HCT116 (cell line): ENCODE data around the gene CYP26B1. TPM values are rescaled to one million over a fixed set of nuclear protein-coding genes. Genes with fewer than 3 reads are reported as not detected.

ENCODE experiments used
- ATAC-seq: fragments of 200-7000 bp; cut with Tn5 transposase; 2 replicates; pipeline ENCODE4 v1.9.1; 2020; ENCODE audit warnings: mild to moderate bottlenecking, moderate library complexity
- BruUV-seq: library from RNA; stranded (reverse); fragments of 400-500 nt; replicated peaks from 2 replicates; lab custom pipeline; 2021; lab: Mats Ljungman, UMichigan
- CTCF ChIA-PET: fragments of 300-600 bp; sonication (Branson Sonifier 250); formaldehyde crosslinking; loops from one replicate; lab custom pipeline; 2021; ENCODE audit warnings: antibody characterized with exemption; lab: Charles Lee
- POLR2A ChIA-PET: fragments of 300-600, 350-600 bp; sonication (Branson Sonifier 250); formaldehyde crosslinking; loops from one replicate; lab custom pipeline; 2021; ENCODE audit warnings: antibody characterized with exemption; lab: Charles Lee
- RAD21 ChIA-PET, 2 experiments: fragments of 300-600 bp; sonication (Branson Sonifier 250); formaldehyde crosslinking; loops; one replicate each; lab custom pipeline; 2023; ENCODE audit warnings: low total read pairs in 2 of 2; ENCODE audit not compliant: uncharacterized antibody in 2 of 2, unreplicated experiment in 2 of 2, low non-redundant PET in 1 of 2; lab: Charles Lee
- DNase-seq: peaks from one replicate; pipeline ENCODE4 v3.0.0-alpha.2; 2010; ENCODE audit warnings: low read depth, low spot score
- H2AFZ ChIP-seq: fragments of 200-600 bp; shearing (Covaris generic), sonication (generic); 2 replicates; pipeline ENCODE4 v1.6.1; 2017; ENCODE audit warnings: low read depth, mixed run types, mixed read lengths, antibody characterized with exemption, low read length; ENCODE audit not compliant: poor library complexity, severe bottlenecking
- H3K27ac ChIP-seq: 2 replicates; pipeline ENCODE4 v1.5.1; 2012; ENCODE audit warnings: low read depth, low read length
- H3K27me3 ChIP-seq: fragments of 200-600 bp; sonication (generic); 2 replicates; pipeline ENCODE4 v1.6.1; 2016; ENCODE audit warnings: mixed run types, low read length, mixed read lengths; ENCODE audit not compliant: insufficient read depth
- H3K36me3 ChIP-seq, 2 experiments: fragments of 200-500 bp in 1 of 2; fragments of 200-600 bp in 1 of 2; sonication (Bioruptor generic) in 1 of 2; sonication (generic) in 1 of 2; 2 replicates each; pipeline versions ENCODE4 v1.5.1 to v1.6.1; 2014 to 2016; ENCODE audit warnings: low read length in 2 of 2, inconsistent platforms in 1 of 2, mixed read lengths in 1 of 2, mixed run types in 1 of 2; ENCODE audit not compliant: insufficient read depth in 2 of 2, control insufficient read depth in 1 of 2
- H3K4me1 ChIP-seq, 2 experiments: fragments of 200-600 bp in 1 of 2; sonication (generic) in 1 of 2; 2 replicates each; pipeline versions ENCODE4 v1.5.1 to v1.6.1; 2012 to 2017; ENCODE audit warnings: low read length in 2 of 2, inconsistent platforms in 1 of 2, mild to moderate bottlenecking in 1 of 2, mixed read lengths in 1 of 2, mixed run types in 1 of 2, moderate library complexity in 1 of 2; ENCODE audit not compliant: insufficient read depth in 2 of 2, control insufficient read depth in 1 of 2
- H3K4me2 ChIP-seq: fragments of 200-600 bp; sonication (generic); 2 replicates; pipeline ENCODE4 v1.6.1; 2017; ENCODE audit warnings: mixed run types, low read length, mixed read lengths
- H3K4me3 ChIP-seq, 2 experiments: fragments of 200-600 bp in 1 of 2; sonication (generic) in 1 of 2; replicated peaks in 1 of 2; 2 replicates each; pipeline ENCODE4 v1.5.1; 2011 to 2016; ENCODE audit warnings: low read length in 2 of 2, control low read depth in 1 of 2, low read depth in 1 of 2, mild to moderate bottlenecking in 1 of 2, mixed read lengths in 1 of 2, mixed run types in 1 of 2
- H3K79me2 ChIP-seq: fragments of 200-600 bp; sonication (generic); 2 replicates; pipeline ENCODE4 v1.6.1; 2017; ENCODE audit warnings: mild to moderate bottlenecking, mixed run types, low read length, moderate library complexity, mixed read lengths; ENCODE audit not compliant: insufficient read depth
- H3K9ac ChIP-seq: fragments of 200-600 bp; sonication (generic); 2 replicates; pipeline ENCODE4 v1.6.1; 2016; ENCODE audit warnings: low read length, mixed read lengths
- H3K9me2 ChIP-seq: fragments of 200-600 bp; sonication (generic), shearing (Covaris generic); 2 replicates; pipeline ENCODE4 v1.6.1; 2017; ENCODE audit warnings: mixed run types, mild to moderate bottlenecking, moderate library complexity; ENCODE audit not compliant: insufficient read depth
- H3K9me3 ChIP-seq, 2 experiments: fragments of 200-500 bp in 1 of 2; fragments of 200-600 bp in 1 of 2; sonication (Bioruptor generic) in 1 of 2; sonication (generic) in 1 of 2; 2 replicates each; pipeline ENCODE4 v1.6.1; 2014 to 2017; ENCODE audit warnings: low read length in 2 of 2, mixed read lengths in 2 of 2, inconsistent platforms in 1 of 2, low read depth in 1 of 2, mild to moderate bottlenecking in 1 of 2, mixed run types in 1 of 2, moderate library complexity in 1 of 2; ENCODE audit not compliant: control insufficient read depth in 1 of 2, insufficient read depth in 1 of 2
- H4K20me1 ChIP-seq: fragments of 200-600 bp; sonication (generic), shearing (Covaris generic); 2 replicates; pipeline ENCODE4 v1.6.1; 2017; ENCODE audit warnings: mixed run types, mild to moderate bottlenecking, moderate library complexity; ENCODE audit not compliant: insufficient read depth
- CTCF ChIP-seq, 3 experiments: fragments of 200-600 bp in 1 of 3; sonication (generic) in 1 of 3; IDR thresholded peaks in 2 of 3; conservative IDR thresholded peaks in 1 of 3; 2 replicates each; pipeline ENCODE4 v1.5.1; 2012 to 2017; ENCODE audit warnings: low read depth in 2 of 3, low read length in 2 of 3, antibody characterized with exemption in 1 of 3, borderline replicate concordance in 1 of 3, control low read depth in 1 of 3, mild to moderate bottlenecking in 1 of 3, mixed read lengths in 1 of 3, mixed run types in 1 of 3, moderate library complexity in 1 of 3; ENCODE audit not compliant: insufficient read depth in 1 of 3
- EZH2 ChIP-seq: fragments of 200-600 bp; sonication (generic); IDR thresholded peaks from 2 replicates; pipeline ENCODE4 v1.6.1; 2017; ENCODE audit warnings: antibody characterized with exemption, mixed run types
- RAD21 ChIP-seq: IDR thresholded peaks from 2 replicates; pipeline ENCODE4 v1.6.1; 2012; ENCODE audit warnings: low read depth, mild to moderate bottlenecking
- REST ChIP-seq: IDR thresholded peaks from 2 replicates; pipeline ENCODE4 v1.6.1; 2012; ENCODE audit warnings: low read depth
- SIN3A ChIP-seq: IDR thresholded peaks from 2 replicates; pipeline ENCODE4 v1.6.1; 2012; ENCODE audit warnings: low read depth
- YY1 ChIP-seq: IDR thresholded peaks from 2 replicates; pipeline ENCODE4 v1.6.1; 2011; ENCODE audit warnings: low read length, low read depth, moderate library complexity, mild to moderate bottlenecking; ENCODE audit not compliant: insufficient replicate concordance; ENCODE audit errors: extremely low read depth
- intact Hi-C: fragments of 100-400 bp; cut with micrococcal nuclease; formaldehyde crosslinking; loops from 2 replicates; pipeline ENCODE4 v1.10.0; 2022
- total RNA-seq: library from RNA; stranded (reverse); gene quantifications from one replicate; pipeline ENCODE4 v1.2.1, GENCODE V29; 2021; ENCODE audit not compliant: unreplicated experiment

Gene CYP26B1
- total RNA-seq, 1 experiment from 2014 or later = 21.1 TPM

DNA sequence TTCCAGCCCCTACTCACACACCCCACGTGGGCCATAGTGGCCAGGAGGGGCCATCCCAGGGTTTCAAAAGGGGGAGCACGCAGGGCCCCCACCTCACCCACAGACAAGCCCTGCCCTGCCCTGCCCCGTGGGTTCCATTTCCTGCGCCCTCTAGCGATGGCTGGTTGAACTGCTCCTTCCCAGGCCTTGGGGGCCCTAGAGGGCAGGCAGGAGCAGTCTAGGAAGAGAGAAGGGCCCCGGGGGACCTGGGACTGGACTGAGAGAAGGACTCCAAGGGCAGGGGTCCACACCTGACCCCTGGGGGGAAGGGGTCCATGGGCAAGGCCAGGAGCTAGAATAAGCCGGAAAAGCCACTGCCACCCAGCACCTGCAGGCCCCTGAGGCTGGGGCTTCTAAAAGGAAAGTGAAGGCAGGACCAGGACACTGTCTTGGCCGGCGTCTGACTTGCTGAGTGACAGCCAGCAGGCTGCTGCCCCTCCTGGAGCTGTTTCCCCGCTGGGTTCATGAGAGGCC lies 10.1 kb downstream of the CYP26B1 start:
- Histone ChIP-seq H2AFZ (no peak overlapping the region), H3K4me1 (peaks cover 6 to 13% of the 10 kb centered on the region in 2 experiments; a peak in 2 of 4 replicates), H3K4me2 (peak overlapping the region; percentile 13; the same call in 1 of the 2 replicates), H3K27me3 (no peaks in the 10 kb centered on the region), H4K20me1 (no peaks in the 10 kb centered on the region), H3K9me3 (no peaks in the 10 kb centered on the region), H3K79me2 (no peaks in the 10 kb centered on the region), H3K9ac (no peak overlapping the region), H3K4me3 (no peak overlapping the region), H3K27ac (no peak overlapping the region), H3K9me2 (no peaks in the 10 kb centered on the region), H3K36me3 (no peaks in the 10 kb centered on the region; a peak in 1 of 4 replicates)
- ChIA-PET RAD21 (no interaction called here), POLR2A (no interaction called here), CTCF (interaction anchor here (2.0 kb wide), 1 partner anchor 214 kb away, joined by 7 read pairs; no protein-coding TSS in a partner anchor)
- peak; percentile 96 to 98 (median 98) for TF ChIP-seq CTCF (IDR thresholded peaks at IDR 0.05 in 2 of 3, conservative IDR thresholded peaks at IDR 0.05 in 1 of 3; ENCODE audit: borderline replicate concordance in 1 of 3, insufficient read depth in 1 of 3, low read depth in 2 of 3, low read length in 2 of 3)
- TF ChIP-seq EZH2 = no peak
- peak; percentile 62 for TF ChIP-seq YY1
- TF ChIP-seq RAD21 = peak; percentile 74
- TF ChIP-seq REST = no peak
- no peak for TF ChIP-seq SIN3A
- ATAC-seq = peak; percentile 95
- BruUV-seq = no TSS peak
- DNase-seq = no peak
- intact Hi-C loops = no loop called here
